ENCODE measurements around the gene TMEM269.
"Not testable (repeated sequence)": the region's sequence is repeated elsewhere in the genome, so short reads cannot be mapped to it uniquely, and the experiment has no call there.

The TMEM269 gene

GRCh38 chr1:42768172-42768571 is 16.6 kb upstream of the TMEM269 start:
- in situ Hi-C loops (cut with MboI; ENCODE audit: low sequenced_read_pairs), result no loop called here

DNA sequence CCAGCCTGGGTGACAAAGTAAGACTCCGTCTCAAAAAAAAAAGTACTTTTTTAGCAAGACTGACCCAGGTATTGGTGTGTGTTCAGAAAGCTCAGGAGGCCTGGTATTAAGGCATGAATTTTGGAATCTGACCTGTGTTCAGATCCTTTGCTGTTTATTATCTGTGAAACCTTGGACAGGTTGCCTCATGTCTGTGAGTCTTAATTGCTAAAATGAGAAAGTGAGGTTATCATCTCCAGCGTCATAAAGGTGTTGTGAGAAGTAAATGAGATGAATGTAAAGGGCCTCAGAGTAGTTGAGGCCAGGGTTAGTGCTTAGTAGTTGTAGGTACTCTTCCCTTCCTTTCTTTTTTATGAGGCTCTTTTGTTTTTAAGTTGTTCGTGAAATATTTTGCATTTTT is 15.0 kb upstream of the TMEM269 start:
- in situ Hi-C loops (cut with MboI; ENCODE audit: low sequenced_read_pairs), result no loop called here

- in situ Hi-C loops (cut with MboI; ENCODE audit: low sequenced_read_pairs), result no loop called here
Observed at GRCh38 chr1:42773420-42773819, 11.4 kb upstream of the TMEM269 start.

DNA sequence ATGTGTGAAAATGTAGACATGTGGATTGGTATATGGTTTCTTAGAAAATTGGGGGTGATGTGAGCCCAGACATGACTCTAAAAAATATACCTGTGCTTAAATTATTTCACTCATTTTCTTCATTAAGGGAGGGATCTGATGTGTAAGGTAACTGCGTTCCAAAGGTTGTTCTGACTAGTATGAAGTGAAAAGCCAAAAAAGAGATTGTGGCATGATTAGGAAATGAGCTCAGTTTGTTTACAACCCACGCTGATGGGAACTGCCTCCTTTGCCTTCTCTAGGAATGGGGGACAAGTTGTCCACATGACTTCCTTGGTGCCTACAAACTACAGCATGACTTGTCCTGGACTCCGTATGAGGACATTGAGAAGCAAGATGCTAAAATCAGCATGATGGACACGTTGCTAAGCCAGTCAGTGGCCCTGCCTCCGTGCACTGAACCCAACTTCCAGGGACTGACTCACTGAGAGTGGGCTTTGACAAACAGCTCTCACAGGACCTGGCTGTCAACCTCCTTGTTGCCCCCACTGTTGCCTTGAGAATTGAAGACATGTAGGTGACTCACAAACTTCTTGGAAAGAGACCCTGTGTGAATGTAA is 9.8 kb upstream of the TMEM269 start:
- in situ Hi-C loops (cut with MboI; ENCODE audit: low sequenced_read_pairs), result no loop called here

GRCh38 chr1:42776502-42776901 is 8.3 kb upstream of the TMEM269 start:
- in situ Hi-C loops (cut with MboI; ENCODE audit: low sequenced_read_pairs), result no loop called here

- in situ Hi-C loops (cut with MboI; ENCODE audit: low sequenced_read_pairs), result no loop called here
Observed at GRCh38 chr1:42777852-42778251, 6.9 kb upstream of the TMEM269 start.

DNA sequence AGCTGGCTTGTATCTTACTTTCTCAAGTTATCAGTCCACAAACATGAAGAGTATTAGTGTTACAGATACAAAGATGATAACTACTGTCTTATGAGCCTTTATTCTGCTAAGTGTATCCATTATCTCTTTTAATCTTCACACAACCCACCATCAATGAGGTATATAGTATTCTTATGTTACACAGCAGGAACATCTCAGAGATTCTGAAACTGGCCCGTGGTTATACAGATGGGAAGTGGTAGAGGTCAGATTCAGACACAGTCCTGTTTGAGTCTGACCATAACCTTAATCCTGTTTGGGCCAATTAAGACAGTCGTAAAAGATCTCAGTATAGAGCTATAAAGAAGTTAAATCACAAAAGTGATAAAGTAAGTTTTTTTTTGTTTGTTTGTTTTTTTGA is 5.1 kb upstream of the TMEM269 start:
- in situ Hi-C loops (cut with MboI; ENCODE audit: low sequenced_read_pairs), result loop anchor here (10.0 kb wide), 1 partner anchor 295 kb away; no protein-coding TSS in a partner anchor

DNA sequence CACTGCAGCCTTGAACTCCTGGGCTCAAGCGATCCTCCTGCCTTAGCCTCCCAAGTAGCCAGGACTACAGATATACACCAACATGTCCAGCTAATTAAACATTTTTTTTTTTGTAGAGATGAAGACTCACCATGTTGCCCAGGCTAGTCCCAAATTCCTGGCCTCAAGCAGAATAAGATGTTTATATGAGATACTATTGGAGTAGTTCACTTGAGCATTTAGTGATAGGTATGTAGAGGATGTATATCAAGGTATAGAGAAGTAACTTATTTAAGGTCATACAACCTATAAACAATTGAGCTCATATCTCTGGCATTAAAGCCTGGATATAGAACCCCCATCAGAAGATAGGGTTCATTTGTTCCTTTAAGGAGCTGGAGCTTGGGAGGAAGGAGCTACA is 4.6 kb upstream of the TMEM269 start:
- in situ Hi-C loops (cut with MboI; ENCODE audit: low sequenced_read_pairs), result loop anchor here (10.0 kb wide), 1 partner anchor 295 kb away; no protein-coding TSS in a partner anchor

- in situ Hi-C loops (cut with MboI; ENCODE audit: low sequenced_read_pairs), result loop anchor here (10.0 kb wide), 1 partner anchor 292 kb away; no protein-coding TSS in a partner anchor
Observed at GRCh38 chr1:42783092-42783491, 1.7 kb upstream of the TMEM269 start.

DNA sequence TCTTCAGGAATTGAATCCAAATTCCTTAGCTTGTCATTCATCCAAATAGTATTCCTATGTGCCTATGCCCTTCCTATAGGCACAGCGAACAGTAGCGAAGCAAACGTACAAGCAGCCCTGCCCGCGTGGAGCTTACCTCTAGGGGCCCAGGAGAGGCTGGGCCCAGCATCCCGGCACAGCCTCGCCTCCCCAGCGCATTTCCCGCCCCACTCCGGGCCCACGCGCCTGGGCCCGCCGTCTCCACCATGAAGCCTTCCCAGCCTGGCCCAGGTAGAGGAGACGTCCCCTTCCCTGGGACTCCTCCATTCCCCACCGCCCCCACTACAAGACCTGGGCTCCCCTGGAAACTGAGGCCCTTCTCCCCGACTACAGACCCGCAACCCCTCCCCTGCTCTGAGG is 245 bp upstream of the TMEM269 start:
- in situ Hi-C loops (cut with MboI; ENCODE audit: low sequenced_read_pairs), result loop anchor here (10.0 kb wide), 1 partner anchor 290 kb away; no protein-coding TSS in a partner anchor

GRCh38 chr1:42786097-42786496 is 1.3 kb downstream of the TMEM269 start:
- in situ Hi-C loops (cut with MboI; ENCODE audit: low sequenced_read_pairs), result loop anchor here (10.0 kb wide), 1 partner anchor 289 kb away; no protein-coding TSS in a partner anchor

- in situ Hi-C loops (cut with MboI; ENCODE audit: low sequenced_read_pairs), result loop anchor here (10.0 kb wide), 1 partner anchor 287 kb away; no protein-coding TSS in a partner anchor
Observed at GRCh38 chr1:42788021-42788420, 3.2 kb downstream of the TMEM269 start.

GRCh38 chr1:42793824-42794223 is 9.0 kb downstream of the TMEM269 start:
- in situ Hi-C loops (cut with MboI; ENCODE audit: low sequenced_read_pairs), result no loop called here

GRCh38 chr1:42797414-42797813 is 12.6 kb downstream of the TMEM269 start:
- in situ Hi-C loops (cut with MboI; ENCODE audit: low sequenced_read_pairs), result no loop called here

DNA sequence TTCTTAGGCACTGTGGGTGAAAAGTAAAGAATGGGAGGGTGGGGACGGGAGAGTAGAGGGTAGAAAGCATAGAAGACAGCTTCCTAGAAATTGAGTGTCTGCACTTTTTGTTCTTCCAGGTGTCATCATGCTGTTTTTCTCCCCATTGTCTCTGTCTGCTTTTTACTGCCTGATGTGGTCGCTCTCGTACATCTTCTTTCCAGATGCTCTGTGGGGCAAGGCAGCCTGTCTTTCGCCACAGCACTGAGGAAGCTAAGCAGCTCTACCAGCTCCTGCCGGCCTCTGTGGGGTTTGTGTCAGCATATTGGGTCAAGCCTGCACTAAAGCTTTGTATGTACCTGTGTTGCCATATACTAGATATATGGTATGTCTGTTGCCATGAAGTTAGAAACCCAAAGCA is 13.2 kb downstream of the TMEM269 start:
- in situ Hi-C loops (cut with MboI; ENCODE audit: low sequenced_read_pairs), result no loop called here

- in situ Hi-C loops (cut with MboI; ENCODE audit: low sequenced_read_pairs), result no loop called here
Observed at GRCh38 chr1:42801832-42802473, 17.2 kb downstream of the TMEM269 start.

- in situ Hi-C loops (cut with MboI; ENCODE audit: low sequenced_read_pairs), result no loop called here
Observed at GRCh38 chr1:42806171-42806570, 21.4 kb downstream of the TMEM269 start.

GRCh38 chr1:42806593-42806992 is 21.8 kb downstream of the TMEM269 start:
- in situ Hi-C loops (cut with MboI; ENCODE audit: low sequenced_read_pairs), result no loop called here

- in situ Hi-C loops (cut with MboI; ENCODE audit: low sequenced_read_pairs), result no loop called here
Observed at GRCh38 chr1:42807056-42807668, 22.4 kb downstream of the TMEM269 start.

DNA sequence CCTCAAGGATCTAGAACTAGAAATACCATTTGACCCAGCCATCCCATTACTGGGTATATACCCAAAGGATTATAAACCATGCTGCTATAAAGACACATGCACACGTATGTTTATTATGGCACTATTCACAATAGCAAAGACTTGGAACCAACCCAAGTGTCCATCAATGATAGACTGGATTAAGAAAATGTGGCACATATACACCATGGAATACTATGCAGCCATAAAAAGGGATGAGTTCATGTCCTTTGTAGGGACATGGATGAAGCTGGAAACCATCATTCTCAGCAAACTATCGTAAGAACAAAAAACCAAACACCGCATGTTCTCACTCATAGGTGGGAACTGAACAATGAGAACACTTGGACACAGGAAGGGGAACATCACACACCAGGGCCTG is 30.0 kb downstream of the TMEM269 start:
- in situ Hi-C loops (cut with MboI; ENCODE audit: low sequenced_read_pairs), result not testable (repeated sequence)

DNA sequence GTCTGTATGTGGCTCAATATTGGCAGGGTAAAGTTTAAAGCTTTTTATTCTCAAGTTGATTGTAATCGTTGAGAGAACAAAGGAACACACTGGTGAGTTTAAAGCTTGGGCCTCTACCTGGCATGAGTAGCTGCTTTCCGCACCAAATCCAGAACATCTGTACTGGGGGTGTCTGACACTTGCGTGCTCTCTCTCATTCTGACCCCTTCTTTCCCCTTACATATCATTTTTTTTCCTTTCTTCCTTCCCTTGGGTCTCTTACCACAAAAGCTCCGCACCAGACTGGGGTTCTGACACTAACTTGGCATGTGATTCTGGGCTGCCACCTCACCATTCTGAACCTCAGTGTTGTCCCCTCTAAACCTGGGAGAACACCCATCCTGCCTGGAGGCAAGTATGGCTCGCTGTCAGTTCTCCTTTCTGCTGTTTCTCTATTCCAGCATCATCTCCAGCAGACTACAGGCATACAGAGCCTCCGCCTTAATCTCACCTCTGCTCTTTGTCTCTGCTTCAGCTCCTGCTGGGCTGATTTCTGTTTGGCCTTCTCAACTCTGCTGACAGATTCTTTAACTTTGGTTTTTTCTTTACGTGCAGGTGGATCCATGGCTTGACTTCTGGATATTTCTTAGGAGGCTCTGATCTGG is 31.3 kb downstream of the TMEM269 start:
- in situ Hi-C loops (cut with MboI; ENCODE audit: low sequenced_read_pairs), result no loop called here

Measured in HL-60/S4 treated with retinoic acid at 250 ng/mL for 4 days and 3 days (cell line).